ENCODE measurements around the gene SLC35F1.
A peak's percentile ranks its signal among the peaks of the same experiment; 100 is the strongest.
"Not testable (repeated sequence)": the region's sequence is repeated elsewhere in the genome, so short reads cannot be mapped to it uniquely, and the experiment has no call there.

Gene SLC35F1

DNA sequence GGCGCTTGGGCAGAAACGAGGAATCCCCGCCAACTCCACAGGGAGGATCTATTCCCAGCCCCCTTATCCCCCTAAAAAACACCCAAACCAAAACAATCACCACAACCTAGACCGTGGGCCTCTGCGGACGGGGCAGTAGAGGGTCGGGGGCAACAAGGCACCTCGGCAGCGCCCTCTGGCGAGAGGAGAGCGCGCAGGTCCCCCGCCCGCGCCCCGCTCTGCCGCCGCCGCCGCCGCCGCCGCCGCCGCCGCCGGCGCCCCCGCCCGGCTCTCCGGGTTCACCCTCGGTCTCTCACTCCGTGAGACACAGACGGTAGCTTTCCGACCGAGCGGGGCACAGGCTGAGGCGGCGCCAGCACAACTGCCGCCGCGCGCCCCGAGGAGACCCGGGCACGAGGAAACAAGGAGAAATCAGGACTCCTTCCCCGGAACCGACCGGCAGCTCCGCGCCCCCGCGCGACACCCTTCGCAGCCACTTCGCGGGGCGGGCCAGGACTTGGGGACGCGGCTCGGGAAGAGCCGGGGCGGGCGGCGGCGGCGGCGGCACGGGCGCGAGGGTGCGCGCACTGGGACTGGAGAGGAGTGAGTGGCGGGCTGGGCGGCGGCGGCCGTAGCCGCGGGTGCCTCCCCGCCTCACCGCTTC is at the start of gene SLC35F1:
Gene SLC35F1 (plus strand): TSS at position 307 of the 643 bp plus-strand sequence.
- DNase-seq: peak; percentile 7

DNA sequence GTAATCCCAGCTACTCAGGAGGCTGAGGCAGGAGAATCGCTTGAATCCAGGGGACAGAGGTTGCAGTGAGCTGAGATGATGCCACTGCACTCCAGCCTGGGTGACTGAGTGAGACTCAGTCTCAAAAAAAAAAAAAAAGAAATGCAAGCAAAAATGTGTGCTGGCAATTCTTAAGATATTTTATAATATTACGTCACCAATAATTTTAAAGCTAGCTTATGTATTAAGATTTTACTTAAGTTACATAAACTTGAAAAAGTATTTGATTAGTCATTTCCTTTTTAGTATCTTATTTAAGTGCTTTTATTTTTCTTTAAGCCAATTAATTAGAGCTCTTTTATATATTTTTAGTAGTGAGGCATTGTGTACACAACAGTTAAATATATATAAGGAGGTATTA is 48.5 kb upstream of the SLC35F1 start:
- not testable (repeated sequence) for DNase-seq

- no peak for DNase-seq
Measured at GRCh38 chr6:117861545-117861944, 45.5 kb upstream of the SLC35F1 start.

DNA sequence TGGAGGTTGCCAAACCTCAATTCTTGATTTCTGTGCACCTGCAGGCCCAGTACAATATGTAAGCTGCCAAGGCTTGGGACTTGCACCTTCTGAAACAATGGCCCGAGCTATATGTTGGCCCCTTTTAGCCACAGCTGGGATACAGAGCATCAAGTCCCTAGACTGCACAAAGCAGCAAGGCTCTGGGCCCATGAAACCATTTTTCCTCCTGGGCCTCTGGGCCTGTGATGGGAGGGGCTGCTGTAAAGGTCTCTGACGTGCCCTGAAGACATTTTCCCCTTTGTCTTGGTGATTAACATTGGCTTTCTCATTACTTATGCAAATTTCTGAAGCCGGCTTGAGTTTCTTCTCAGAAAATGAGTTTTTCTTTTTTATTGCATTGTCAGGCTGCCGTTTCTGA is 40.5 kb upstream of the SLC35F1 start:
- no peak for DNase-seq

GRCh38 chr6:117870486-117871242 is 36.4 kb upstream of the SLC35F1 start:
- no peak for DNase-seq

- DNase-seq: no peak
Measured at GRCh38 chr6:117880824-117881223, 26.2 kb upstream of the SLC35F1 start.

GRCh38 chr6:117890172-117890571 is 16.9 kb upstream of the SLC35F1 start:
- no peak for DNase-seq

- no peak for DNase-seq
Measured at GRCh38 chr6:117906507-117906957, 532 bp upstream of the SLC35F1 start.

- no peak for DNase-seq
Measured at GRCh38 chr6:117907601-117908245, 659 bp downstream of the SLC35F1 start.

DNA sequence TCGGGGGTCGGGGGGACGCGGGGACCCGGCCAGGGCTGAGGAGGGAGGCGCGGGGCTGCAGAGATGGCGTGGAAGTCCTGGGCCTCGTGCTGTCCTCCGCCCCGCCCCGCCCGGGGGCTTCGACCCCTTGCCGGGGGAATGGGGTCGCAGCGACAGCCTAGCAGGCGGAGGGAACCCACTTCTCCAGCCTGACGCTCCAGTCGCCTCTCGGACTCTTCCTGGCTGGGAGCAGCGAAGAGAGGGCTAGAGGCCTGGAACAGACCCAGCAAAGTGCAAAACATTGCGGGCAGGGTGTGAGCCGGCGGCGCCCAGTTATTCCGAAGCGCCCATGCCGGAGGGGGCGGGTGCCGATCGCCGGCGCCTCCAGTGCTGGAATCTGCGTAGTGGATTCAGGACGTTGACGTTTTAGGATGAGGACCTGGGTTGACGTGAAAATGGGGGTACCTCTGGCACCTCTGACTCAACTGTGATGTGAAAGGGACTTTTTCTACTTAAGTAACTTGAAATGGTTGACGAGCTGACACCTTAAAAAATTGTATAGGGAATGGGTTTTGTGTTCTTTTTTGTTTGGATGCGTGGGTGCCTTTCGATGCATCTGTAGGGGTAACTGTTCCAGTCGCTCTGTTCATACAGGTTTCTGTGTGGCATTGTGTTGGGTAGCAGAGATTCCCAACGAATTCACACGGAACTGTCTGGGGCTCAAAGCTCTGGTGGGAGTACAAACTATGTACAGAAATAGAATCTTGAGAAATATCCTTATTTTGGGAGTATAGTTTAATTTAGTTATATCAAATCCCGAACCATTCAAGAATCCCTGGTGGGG is 1.4 kb downstream of the SLC35F1 start:
- no peak for DNase-seq

DNA sequence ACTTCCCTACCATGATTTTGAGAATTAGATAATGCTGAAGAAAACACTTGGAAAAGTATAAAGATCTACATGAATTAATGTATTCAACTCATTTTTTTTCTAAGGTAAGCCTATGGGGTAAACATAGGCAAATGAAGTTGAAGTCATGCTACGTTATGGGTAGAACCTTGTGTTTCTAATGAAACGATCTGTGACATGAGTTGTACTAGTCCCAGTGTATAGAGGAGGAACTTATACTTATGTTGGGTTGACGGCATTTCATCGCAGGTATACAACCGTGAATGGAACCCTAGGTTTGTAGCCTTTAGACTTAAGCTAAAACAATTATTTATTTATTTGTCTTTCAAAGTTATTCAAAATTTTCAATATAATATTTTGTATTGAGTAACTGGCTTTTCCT is 2.6 kb downstream of the SLC35F1 start:
- DNase-seq: no peak

- no peak for DNase-seq
Measured at GRCh38 chr6:117910549-117910948, 3.5 kb downstream of the SLC35F1 start.

DNA sequence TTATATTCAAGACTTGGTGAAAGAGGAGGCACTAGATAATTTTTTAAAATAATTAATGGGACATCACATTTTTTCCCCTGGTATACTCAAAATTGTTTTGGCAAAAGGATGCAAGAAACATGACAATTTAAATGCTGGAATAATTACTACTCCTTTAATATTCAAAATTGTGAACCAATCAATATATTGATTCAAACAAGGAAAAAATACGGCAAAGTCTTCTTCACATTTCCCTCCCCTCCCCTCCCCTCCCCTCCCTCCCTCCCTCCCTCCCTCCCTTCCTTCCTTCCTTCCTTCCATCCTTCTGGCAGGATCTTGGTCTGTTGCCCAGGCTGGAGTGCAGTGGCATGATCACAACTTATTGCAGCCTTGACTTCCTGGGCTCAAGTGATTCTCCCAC is 4.1 kb downstream of the SLC35F1 start:
- no peak for DNase-seq

- no peak for DNase-seq
Measured at GRCh38 chr6:117911660-117912059, 4.6 kb downstream of the SLC35F1 start.

GRCh38 chr6:117915846-117916245 is 8.8 kb downstream of the SLC35F1 start:
- no peak for DNase-seq

- DNase-seq: no peak
Measured at GRCh38 chr6:117916483-117916882, 9.4 kb downstream of the SLC35F1 start.

DNA sequence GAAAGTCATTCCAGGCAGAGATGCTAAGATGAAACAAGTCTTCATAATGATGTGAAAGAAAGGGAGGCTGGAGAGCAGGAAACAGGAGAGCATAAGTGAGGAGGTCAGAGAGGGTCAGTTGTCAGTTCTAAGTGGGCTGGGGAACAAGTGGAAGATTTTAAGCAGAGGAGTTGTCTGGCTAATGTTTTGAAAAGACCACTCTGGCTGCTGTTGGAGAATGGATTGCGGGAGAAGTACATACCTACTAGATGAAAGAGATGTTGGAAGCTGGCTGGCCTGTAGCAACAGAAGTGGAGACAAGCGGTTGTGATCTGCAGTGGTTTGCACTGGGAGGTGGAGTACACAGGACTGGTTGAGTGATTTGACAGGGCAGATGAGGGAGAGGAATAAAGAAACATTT is 10.1 kb downstream of the SLC35F1 start:
- no peak for DNase-seq

- DNase-seq: no peak
Measured at GRCh38 chr6:117918454-117918853, 11.4 kb downstream of the SLC35F1 start.

GRCh38 chr6:117919275-117919674 is 12.2 kb downstream of the SLC35F1 start:
- no peak for DNase-seq

DNA sequence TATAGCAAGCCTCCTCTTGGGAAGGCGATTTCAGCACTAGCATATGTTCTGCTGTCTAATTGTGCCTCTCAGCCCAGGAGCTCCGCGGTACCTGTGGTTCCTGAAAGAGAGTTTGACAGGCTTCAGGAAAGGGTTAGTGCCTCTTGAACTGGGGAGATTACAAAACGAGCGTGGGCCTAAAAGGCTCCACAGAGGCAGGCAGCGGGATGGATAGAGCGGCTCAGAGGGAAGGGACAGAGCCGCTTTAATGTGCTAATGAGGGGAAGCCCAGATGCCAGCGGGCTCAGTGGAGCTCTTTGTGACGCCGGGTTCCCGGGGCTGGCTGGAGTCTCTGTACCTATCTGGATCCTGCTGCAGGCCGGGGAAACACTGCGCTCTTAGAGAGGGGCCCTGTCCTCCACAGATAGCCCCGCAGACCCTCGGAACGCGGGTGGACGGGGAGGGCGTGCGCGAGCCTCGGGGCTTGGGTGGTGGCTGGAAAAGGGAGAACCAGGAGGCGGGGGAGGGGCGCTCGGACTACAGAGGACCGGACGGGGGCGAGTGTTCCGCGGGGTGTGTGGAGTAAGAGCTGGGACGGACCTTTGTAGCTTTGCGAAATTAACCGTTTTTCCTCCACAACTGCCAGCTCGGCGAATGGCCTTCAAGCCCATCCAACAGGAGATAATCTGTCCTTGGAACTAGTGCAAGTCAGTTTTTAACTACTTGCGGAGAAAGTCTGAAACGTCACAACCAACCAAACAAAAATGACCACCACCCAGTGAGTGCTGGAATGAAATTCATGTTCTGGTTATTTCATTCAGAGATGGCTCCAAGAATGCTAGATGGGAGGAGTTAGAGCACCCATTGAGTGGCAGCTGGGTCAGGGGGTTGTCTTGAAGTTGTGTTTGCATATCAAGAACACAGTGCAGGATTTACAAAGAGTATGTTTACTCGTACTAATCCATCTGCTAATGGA is 13.0 kb downstream of the SLC35F1 start:
- DNase-seq: no peak

GRCh38 chr6:117924690-117925089 is 17.6 kb downstream of the SLC35F1 start:
- no peak for DNase-seq

DNA sequence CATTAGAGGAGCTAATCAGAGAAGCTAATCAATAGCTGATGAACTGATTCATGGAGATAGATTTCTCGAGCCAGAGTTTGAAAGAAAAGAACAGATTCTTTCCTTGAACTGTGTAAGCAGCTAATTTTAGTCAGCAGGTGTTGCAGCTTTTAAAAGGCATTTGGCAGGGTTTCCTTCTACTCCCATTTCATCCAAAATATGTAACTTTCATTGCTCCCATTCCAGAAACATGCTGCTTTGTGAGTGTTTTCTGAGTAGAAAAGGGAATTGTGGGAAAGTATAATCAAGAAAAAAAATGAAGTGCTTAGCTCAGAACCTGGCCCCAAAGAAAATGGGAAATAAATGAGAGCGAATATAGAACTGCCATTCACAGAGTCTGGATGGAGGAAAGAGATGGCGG is 20.8 kb downstream of the SLC35F1 start:
- no peak for DNase-seq
